A549 (cell line): Measurements from ENCODE around the gene N4BP2. TPM values are rescaled to one million over a fixed set of nuclear protein-coding genes. Genes with fewer than 3 reads are reported as not detected.

Experiments
- ATAC-seq, 2 experiments: fragments of 200-7000 bp in 1 of 2; fragments of >200 bp in 1 of 2; cut with Nextera tagmentation in 1 of 2; cut with Tn5 transposase in 1 of 2; 3 replicates each; pipeline versions ENCODE4 v1.8.0 to v1.9.1; 2018 to 2020; ENCODE audit warnings: mild to moderate bottlenecking in 1 of 2, moderate library complexity in 1 of 2
- CTCF ChIA-PET: fragments of 300-600 bp; sonication (Branson Sonifier 250); formaldehyde crosslinking; extraction: SDS; loops from one replicate; lab custom pipeline; 2021; ENCODE audit warnings: antibody characterized with exemption, inconsistent platforms; lab: Yijun Ruan, JAX
- POLR2A ChIA-PET: fragments of 350-600 bp; formaldehyde crosslinking; extraction: SDS; loops from one replicate; lab custom pipeline; 2021; ENCODE audit warnings: antibody characterized with exemption, inconsistent platforms; lab: Yijun Ruan, JAX
- DNase-seq, 2 experiments: peaks; one replicate each; pipeline versions ENCODE4 v3.0.0 to v3.0.0-alpha.2; 2011 to 2016; ENCODE audit warnings: low read depth in 1 of 2, low spot score in 1 of 2
- FAIRE-seq: peaks from 2 replicates; lab custom pipeline; 2011; peaks lifted over from hg19 to GRCh38; lab: Jason Lieb, UNC
- H3K27ac ChIP-seq, 2 experiments: fragments of >200 bp; sonication (Bioruptor Twin); formaldehyde crosslinking; 3 replicates each; pipeline ENCODE4 v1.5.1; 2016 to 2017
- H3K4me1 ChIP-seq: fragments of >200 bp; sonication (Bioruptor Twin); formaldehyde crosslinking; 3 replicates; pipeline ENCODE4 v1.6.1; 2016
- H3K4me2 ChIP-seq: fragments of >200 bp; sonication (Bioruptor Twin); formaldehyde crosslinking; 3 replicates; pipeline ENCODE4 v1.6.1; 2016
- H3K4me3 ChIP-seq: fragments of >200 bp; sonication (Bioruptor Twin); formaldehyde crosslinking; 3 replicates; pipeline ENCODE4 v1.5.1; 2016
- H3K9me3 ChIP-seq: fragments of >200 bp; sonication (Bioruptor Twin); formaldehyde crosslinking; 3 replicates; pipeline ENCODE4 v1.6.1; 2016
- CBX2 ChIP-seq: fragments of 200-600 bp; sonication (generic); IDR thresholded peaks from 2 replicates; pipeline ENCODE4 v1.6.1; 2016; ENCODE audit warnings: low read depth, mild to moderate bottlenecking, borderline replicate concordance
- CBX8 ChIP-seq: fragments of 200-600 bp; sonication (generic); IDR thresholded peaks from 2 replicates; pipeline ENCODE4 v1.6.1; 2016
- CEBPB ChIP-seq, 2 experiments: fragments of >200 bp in 1 of 2; sonication (Bioruptor Twin) in 1 of 2; formaldehyde crosslinking in 1 of 2; IDR thresholded peaks; 2 replicates each; pipeline ENCODE4 v1.6.1; 2012 to 2016
- CHD2 ChIP-seq: fragments of 150-350 bp; IDR thresholded peaks from 2 replicates; pipeline ENCODE4 v1.6.1; 2014; ENCODE audit warnings: low read length; ENCODE audit not compliant: partially characterized antibody
- EHMT2 ChIP-seq: fragments of 200-600 bp; sonication (generic); IDR thresholded peaks from 2 replicates; pipeline ENCODE4 v1.6.1; 2016; ENCODE audit warnings: antibody characterized with exemption, low read depth, mild to moderate bottlenecking, moderate library complexity
- EP300 ChIP-seq, 2 experiments: fragments of >200 bp; sonication (Bioruptor Twin); formaldehyde crosslinking; IDR thresholded peaks; 2 replicates in 1 of 2; 3 replicates in 1 of 2; pipeline ENCODE4 v1.6.1; 2016 to 2017
- FOSB ChIP-seq: fragments of 250-450 bp; sonication (Bioruptor Pico); IDR thresholded peaks from 2 replicates; pipeline ENCODE4 v1.5.0; 2020; ENCODE audit warnings: mild to moderate bottlenecking, moderate library complexity
- FOSL2 ChIP-seq, 2 experiments: fragments of 450-650 bp in 1 of 2; fragments of >200 bp in 1 of 2; sonication (Bioruptor Twin) in 1 of 2; formaldehyde crosslinking; IDR thresholded peaks; 2 replicates each; pipeline versions ENCODE4 v1.5.0 to v1.6.1; 2016 to 2020; ENCODE audit warnings: mild to moderate bottlenecking in 1 of 2, moderate library complexity in 1 of 2
- GATA3 ChIP-seq: IDR thresholded peaks from 2 replicates; pipeline ENCODE4 v1.6.1; 2012; ENCODE audit warnings: borderline replicate concordance
- HOXA7 ChIP-seq: fragments of 250-450 bp; sonication (Bioruptor Pico); IDR thresholded peaks from 2 replicates; pipeline ENCODE4 v1.5.0; 2020; ENCODE audit warnings: mild to moderate bottlenecking, moderate library complexity
- JUN ChIP-seq, 2 experiments: fragments of >200 bp; sonication (Bioruptor Twin); formaldehyde crosslinking; IDR thresholded peaks; 2 replicates in 1 of 2; 3 replicates in 1 of 2; pipeline ENCODE4 v1.6.1; 2016 to 2017
- KDM5A ChIP-seq: fragments of 200-600 bp; sonication (generic); IDR thresholded peaks from 2 replicates; pipeline ENCODE4 v1.6.1; 2016; ENCODE audit warnings: antibody characterized with exemption, mild to moderate bottlenecking
- MYC ChIP-seq: IDR thresholded peaks from 2 replicates; pipeline ENCODE4 v1.6.1; 2012; ENCODE audit warnings: mild to moderate bottlenecking, inconsistent platforms, low read length, improper control_type of control experiment, borderline replicate concordance
- NFE2L2 ChIP-seq: fragments of 150-350 bp; conservative IDR thresholded peaks from 2 replicates; pipeline ENCODE4 v1.6.1; 2014; ENCODE audit warnings: low read length
- NR3C1 ChIP-seq: fragments of >200 bp; sonication (Bioruptor Twin); formaldehyde crosslinking; IDR thresholded peaks from 3 replicates; pipeline ENCODE4 v1.6.1; 2017
- PHF8 ChIP-seq: fragments of 200-600 bp; sonication (generic); IDR thresholded peaks from 2 replicates; pipeline ENCODE4 v1.6.1; 2016; ENCODE audit warnings: low read depth, mild to moderate bottlenecking, antibody characterized with exemption, moderate library complexity, borderline replicate concordance
- RAD21 ChIP-seq, 2 experiments: fragments of >200 bp in 1 of 2; sonication (Bioruptor Twin) in 1 of 2; formaldehyde crosslinking in 1 of 2; IDR thresholded peaks in 1 of 2; conservative IDR thresholded peaks in 1 of 2; 2 replicates in 1 of 2; 3 replicates in 1 of 2; pipeline ENCODE4 v1.6.1; 2012 to 2018; ENCODE audit warnings: inconsistent platforms in 1 of 2
- SMC3 ChIP-seq: fragments of >200 bp; sonication (Bioruptor Twin); formaldehyde crosslinking; IDR thresholded peaks from 3 replicates; pipeline ENCODE4 v1.6.1; 2018; ENCODE audit warnings: inconsistent platforms
- SREBF2 ChIP-seq: fragments of 450-650 bp; IDR thresholded peaks from 2 replicates; pipeline ENCODE4 v1.6.1; 2014; ENCODE audit warnings: mild to moderate bottlenecking, moderate library complexity
- ZC3H11A ChIP-seq: fragments of 450-650 bp; IDR thresholded peaks from 2 replicates; pipeline ENCODE4 v1.6.1; 2014; ENCODE audit warnings: antibody characterized with exemption, mild to moderate bottlenecking
- WGBS: methylation state at CpG from one replicate; pipeline ENCODE4 v1.1.6; 2017; ENCODE audit errors: missing lambda C conversion rate; 5-methylcytosine and 5-hydroxymethylcytosine counted together
- polyA plus RNA-seq, 4 experiments: library from polyadenylated mRNA; depleted of rRNA in 3 of 4; stranded (reverse); fragments of >200 nt; fragmentation: RNase III in 1 of 4; extraction: RNeasy Plus Mini Kit Qiagen cat#74134 plus additional on column Dnase treatment in 1 of 4; gene quantifications; 2 replicates in 3 of 4; 3 replicates in 1 of 4; pipeline ENCODE4 v1.2.3, GENCODE V29; 2011 to 2017
- TF ChIP-seq, protein P1 (sequence below): fragments of >200 bp; sonication (Bioruptor Twin); formaldehyde crosslinking; IDR thresholded peaks from 3 replicates; pipeline ENCODE4 v1.5.1; 2016
- TF ChIP-seq, protein P2 (sequence below): IDR thresholded peaks from 2 replicates; pipeline ENCODE4 v1.6.1; 2012; ENCODE audit warnings: low read depth, borderline replicate concordance

The N4BP2 gene
- polyA plus RNA-seq, 2 of the 4 experiments (the other 2 are of a cell fraction): 2.7 to 10.4 TPM

DNA sequence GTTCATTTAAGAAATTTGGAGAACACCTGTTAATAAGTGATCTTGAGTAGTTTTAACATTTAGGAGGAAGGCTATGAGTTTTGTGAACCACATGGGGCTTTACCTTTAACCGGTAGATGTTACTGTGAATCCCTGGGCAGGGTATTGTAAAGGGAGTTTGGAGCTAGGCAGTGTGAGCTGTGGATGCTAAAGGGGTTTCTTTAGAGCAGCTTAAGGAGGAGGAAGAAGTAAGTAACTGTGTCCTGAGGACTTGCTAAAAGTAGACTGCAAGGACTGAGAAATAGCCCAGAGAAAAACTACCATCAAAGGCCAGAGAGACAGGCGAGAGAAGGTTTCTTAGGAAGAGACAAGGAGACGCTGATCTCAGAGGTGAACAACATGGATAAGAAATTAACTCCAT is 145.8 kb downstream of the N4BP2 start:
- H3K4me2 ChIP-seq: no peak overlapping the region
- FAIRE-seq (no peak), ATAC-seq (no peak), DNase-seq (no peak)
- 93% methylated on average over 3 of the region's 3 CpGs for WGBS
- CTCF ChIA-PET: no interaction called here
- H3K27ac ChIP-seq: peak overlapping the region in 1 of 2 experiments; percentile 38; a peak in 1 of 6 replicates
- no peaks in the 10 kb centered on the region for H3K9me3 ChIP-seq
- POLR2A ChIA-PET: no interaction called here
- no peak overlapping the region for H3K4me3 ChIP-seq
- no peak for TF ChIP-seq RAD21 (conservative IDR thresholded peaks at IDR 0.05 in 1 of 2, IDR thresholded peaks at IDR 0.05 in 1 of 2)
- no peak for TF ChIP-seq FOSL2 (IDR thresholded peaks at IDR 0.05)
- TF ChIP-seq FOSL2 (CRISPR knock-in tag; IDR thresholded peaks at IDR 0.05): no peak
- TF ChIP-seq MYC: no peak
- TF ChIP-seq EP300 (IDR thresholded peaks at IDR 0.05): no peak
- no peak for TF ChIP-seq EHMT2
- no peak for TF ChIP-seq SREBF2
- TF ChIP-seq FOSB (CRISPR knock-in tag): no peak
- TF ChIP-seq CHD2: no peak
- no peak for TF ChIP-seq CEBPB (IDR thresholded peaks at IDR 0.05)
- no peak for TF ChIP-seq CBX2
- TF ChIP-seq, protein P1, sequence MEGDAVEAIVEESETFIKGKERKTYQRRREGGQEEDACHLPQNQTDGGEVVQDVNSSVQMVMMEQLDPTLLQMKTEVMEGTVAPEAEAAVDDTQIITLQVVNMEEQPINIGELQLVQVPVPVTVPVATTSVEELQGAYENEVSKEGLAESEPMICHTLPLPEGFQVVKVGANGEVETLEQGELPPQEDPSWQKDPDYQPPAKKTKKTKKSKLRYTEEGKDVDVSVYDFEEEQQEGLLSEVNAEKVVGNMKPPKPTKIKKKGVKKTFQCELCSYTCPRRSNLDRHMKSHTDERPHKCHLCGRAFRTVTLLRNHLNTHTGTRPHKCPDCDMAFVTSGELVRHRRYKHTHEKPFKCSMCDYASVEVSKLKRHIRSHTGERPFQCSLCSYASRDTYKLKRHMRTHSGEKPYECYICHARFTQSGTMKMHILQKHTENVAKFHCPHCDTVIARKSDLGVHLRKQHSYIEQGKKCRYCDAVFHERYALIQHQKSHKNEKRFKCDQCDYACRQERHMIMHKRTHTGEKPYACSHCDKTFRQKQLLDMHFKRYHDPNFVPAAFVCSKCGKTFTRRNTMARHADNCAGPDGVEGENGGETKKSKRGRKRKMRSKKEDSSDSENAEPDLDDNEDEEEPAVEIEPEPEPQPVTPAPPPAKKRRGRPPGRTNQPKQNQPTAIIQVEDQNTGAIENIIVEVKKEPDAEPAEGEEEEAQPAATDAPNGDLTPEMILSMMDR: no peak
- TF ChIP-seq ZC3H11A: no peak
- peaks cover 18% of the 10 kb centered on the region for H3K4me1 ChIP-seq

DNA sequence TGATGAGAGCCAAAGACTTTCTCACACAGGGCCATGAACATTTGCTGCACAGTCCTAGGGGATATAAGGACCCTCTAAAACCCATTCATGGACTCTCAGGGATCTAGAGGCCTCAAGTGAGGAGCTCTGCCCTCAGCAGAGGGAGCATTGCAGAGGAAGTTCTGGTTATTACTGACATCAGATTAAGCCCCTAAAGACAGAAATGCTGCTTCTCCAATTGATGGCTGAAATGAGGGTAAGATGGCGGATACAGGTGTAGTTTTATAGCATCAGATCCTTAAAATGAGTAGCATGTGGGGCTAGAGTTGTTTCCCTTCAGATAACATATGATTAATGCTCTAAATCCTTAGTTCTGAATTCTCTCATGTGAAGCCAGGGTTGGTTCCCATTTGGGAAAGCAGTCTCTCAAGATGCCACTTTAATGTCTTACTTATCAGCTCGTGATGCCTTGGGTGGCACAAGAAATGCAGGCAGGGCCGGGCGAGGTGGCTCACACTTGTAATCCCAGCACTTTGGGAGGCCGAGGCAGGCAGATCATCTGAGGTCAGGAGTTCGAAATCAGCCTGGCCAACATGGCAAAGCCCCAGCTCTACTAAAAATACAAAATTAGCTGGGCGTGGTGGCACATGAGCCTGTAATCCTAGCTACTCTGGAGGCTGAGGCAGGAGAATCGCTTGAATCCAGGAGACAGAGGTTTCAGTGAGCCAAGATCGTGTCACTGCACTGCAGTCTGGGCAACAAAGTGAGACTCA is 148.0 kb downstream of the N4BP2 start:
- FAIRE-seq (no peak), ATAC-seq (no peak), DNase-seq (no peak)
- Histone ChIP-seq H3K4me3 (no peak overlapping the region), H3K4me2 (no peak overlapping the region), H3K27ac (no peak overlapping the region), H3K9me3 (no peaks in the 10 kb centered on the region), H3K4me1 (peaks cover 18% of the 10 kb centered on the region)
- POLR2A ChIA-PET: no interaction called here
- CTCF ChIA-PET: interaction anchor here (0.6 kb wide), 1 partner anchor 318 kb away, joined by 3 read pairs; no protein-coding TSS in a partner anchor
- WGBS: 83% methylated on average over 9 of the region's 9 CpGs
- TF ChIP-seq, protein P2, sequence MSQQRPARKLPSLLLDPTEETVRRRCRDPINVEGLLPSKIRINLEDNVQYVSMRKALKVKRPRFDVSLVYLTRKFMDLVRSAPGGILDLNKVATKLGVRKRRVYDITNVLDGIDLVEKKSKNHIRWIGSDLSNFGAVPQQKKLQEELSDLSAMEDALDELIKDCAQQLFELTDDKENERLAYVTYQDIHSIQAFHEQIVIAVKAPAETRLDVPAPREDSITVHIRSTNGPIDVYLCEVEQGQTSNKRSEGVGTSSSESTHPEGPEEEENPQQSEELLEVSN: no peak
- TF ChIP-seq CHD2 (no peak), KDM5A (no peak), CBX8 (no peak), GATA3 (no peak), RAD21 (conservative IDR thresholded peaks at IDR 0.05 in 1 of 2, IDR thresholded peaks at IDR 0.05 in 1 of 2) (no peak)

DNA sequence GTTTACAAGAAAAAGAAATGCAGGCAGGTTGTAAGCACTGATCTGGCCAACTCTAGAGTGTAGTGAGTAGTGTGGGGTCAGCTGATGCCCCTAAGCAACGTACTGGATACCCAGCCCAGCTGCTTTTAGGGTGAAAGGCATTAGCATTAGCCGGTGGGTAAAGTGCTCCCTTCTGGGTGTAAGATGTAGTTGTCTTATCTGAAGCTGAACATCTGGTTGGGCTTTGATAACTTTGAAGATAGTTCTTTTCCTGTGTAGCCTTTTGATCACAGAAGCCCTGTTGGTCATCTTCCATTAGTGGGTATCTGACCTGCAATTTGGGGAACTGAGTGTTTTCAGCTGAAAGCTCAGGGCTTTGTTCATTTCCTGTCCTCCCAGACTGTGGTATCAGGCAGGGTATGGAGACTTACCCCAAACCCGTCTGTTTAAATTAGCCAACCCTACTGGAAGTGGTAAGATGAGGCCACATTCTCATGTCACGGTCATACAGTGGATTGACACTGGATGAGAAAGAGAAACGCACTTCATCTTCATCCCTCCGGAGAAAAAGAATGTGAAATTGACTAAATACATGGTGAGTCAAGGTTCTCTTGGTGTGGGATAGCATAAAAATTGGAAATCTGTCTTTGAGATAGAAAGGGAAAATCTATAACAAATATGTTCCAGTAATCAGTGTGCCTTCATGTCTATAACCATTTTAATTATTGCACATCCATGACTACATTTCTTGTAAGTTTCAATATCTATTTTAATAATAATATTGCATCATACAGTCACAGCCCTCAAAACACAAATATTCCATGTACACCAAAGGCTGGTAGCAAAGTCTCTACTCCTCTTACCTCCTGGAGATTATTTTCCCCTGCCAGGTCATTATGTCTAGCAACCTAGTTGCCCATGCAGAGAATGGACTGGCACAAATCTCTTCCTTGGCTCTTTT is 148.9 kb downstream of the N4BP2 start:
- Histone ChIP-seq H3K27ac (0 out of 6 replicates have a peak overlapping the region, but pooled peaks of 1 of the 2 experiments have one; percentile 17), H3K4me1 (peaks cover 11% of the 10 kb centered on the region), H3K4me2 (no peak overlapping the region), H3K4me3 (no peak overlapping the region), H3K9me3 (no peaks in the 10 kb centered on the region)
- CTCF ChIA-PET: interaction anchor here (0.5 to 0.6 kb wide), 2 partner anchors 9 to 317 kb away, joined by 3 to 4 read pairs; no protein-coding TSS in a partner anchor
- POLR2A ChIA-PET: no interaction called here
- WGBS: 83% methylated on average over 6 of the region's 6 CpGs
- ATAC-seq (no peak), FAIRE-seq (no peak), DNase-seq (no peak)
- TF ChIP-seq EHMT2: no peak
- TF ChIP-seq JUN (IDR thresholded peaks at IDR 0.05): no peak
- TF ChIP-seq NFE2L2: no peak
- no peak for TF ChIP-seq MYC
- TF ChIP-seq NR3C1: no peak
- no peak for TF ChIP-seq HOXA7 (CRISPR knock-in tag)
- no peak for TF ChIP-seq PHF8
- TF ChIP-seq SMC3: no peak
